KG1 (cell line): Measurements from ENCODE around the gene SLC29A1.

Experiments used
- DNase-seq: peaks from one replicate; lab custom pipeline; 2025; lab: John Stamatoyannopoulos, UW

Gene SLC29A1

DNA sequence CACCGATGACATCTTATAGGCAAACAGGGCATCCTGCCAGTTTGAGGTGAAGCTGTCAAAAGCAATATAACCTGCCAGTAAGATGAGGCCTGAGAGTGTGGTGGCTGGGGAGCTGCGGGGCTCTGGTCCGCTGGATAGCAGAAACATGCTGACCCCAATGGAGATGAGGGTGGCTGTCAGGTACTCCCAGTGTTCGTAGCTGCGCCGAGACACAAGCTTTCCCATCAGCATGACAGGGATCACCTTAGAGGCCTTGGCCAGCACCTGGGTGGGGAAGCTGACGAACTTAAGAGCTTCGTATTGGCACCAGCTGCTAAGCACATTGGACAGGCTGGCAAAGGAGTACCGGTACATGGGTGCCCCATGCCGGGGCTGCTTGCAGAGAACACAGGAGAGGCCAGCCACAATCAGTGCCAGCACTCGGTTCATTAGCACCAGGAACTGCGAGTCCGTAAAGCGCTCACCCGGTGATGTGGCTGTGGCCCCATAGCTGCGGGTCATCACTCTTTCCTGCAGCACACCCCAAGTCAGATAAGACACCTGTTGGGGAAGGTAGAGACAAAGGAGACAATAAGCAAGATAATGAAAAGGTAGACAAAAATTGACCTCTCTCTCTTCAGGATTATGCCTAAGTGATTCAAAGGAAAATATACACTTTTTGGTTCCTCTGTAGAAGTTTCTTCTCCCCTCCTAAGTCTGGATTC lies 31.9 kb downstream of the SLC29A1 start:
- DNase-seq, result no peak

- no peak for DNase-seq
These were observed 32.7 kb downstream of the SLC29A1 start for GRCh38 chr6:44255871-44256774.

DNA sequence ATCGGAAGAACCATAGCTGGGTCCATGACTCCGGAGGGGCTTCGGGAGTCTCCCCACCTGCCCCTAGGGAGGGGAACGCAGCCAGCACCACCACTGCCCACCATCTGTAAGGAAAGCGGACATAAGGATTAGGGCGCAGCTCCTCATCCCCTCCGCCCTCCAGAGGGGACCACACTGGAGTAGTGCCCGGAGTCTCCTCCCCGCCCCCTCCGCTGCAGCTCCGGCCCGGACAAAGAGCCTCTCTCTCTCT lies 33.3 kb downstream of the SLC29A1 start:
- DNase-seq, result no peak

DNA sequence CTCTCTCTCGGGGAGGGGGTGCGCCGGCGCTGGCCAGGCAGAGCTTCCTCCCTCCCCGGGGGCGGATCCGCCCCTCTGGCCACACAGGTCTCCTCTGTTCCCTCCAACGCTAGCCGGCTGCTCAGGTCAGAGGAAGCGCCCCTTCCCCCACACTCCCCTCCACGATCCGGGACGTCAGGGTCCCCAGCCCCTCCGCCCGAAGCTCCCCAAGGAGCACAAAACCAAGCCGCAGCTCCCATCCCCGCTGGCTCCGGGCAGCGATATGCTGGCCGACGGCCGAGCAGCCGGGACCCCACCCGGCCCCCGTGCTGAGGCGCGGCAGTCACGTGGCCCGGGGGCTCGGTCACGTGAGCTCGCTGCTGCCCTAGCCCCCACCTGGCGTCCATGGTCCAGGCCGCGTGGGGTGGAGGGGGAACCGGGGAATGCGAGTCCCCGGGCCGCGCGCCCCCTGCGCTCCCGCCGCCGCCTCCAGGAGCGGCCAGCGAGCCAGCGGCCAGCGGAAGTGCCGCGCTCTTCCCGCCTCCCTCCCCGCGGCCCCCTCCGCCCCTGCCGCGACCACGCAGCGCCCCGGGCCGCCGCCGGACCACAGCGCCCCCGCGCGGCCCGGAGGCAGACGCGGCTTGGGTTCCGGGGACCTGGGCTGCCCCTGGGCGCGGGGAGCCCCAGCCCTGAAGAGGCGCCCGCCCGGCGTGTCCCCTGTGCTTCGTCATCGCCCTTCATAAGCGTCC lies 33.8 kb downstream of the SLC29A1 start, which contains the start of gene SLC35B2:
TSS of gene SLC35B2 (minus strand) at position 504 of the 728 bp plus-strand sequence. CDS start at position 386, 118 bp downstream.
- peak; percentile 32 for DNase-seq

DNA sequence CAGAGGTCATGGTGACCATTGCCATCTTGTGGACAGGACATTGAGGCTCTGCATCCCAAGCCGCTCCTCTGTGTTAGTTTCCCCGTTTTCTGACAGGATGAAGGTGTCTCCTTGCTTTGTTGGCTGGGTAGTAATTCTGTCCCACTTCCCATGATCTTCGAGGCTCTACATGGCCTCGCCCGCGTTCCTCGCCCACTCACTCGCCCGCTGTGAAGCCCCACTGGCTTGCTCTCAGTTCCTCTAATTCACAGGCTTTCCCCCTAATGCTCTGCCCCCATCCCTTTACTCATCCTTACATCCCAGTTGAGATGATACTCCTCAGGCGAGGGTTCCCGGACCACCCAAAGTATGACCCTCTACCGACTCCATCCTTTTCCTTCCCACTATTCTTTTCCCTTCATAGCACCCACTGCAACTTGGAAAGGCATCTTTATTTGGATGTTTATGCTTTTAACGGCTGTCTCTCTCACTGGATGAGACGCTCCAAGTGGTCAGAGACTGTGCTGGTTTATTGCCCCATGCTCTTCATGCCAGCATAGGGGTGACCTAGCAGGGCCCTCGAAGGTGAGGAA lies 34.4 kb downstream of the SLC29A1 start:
- DNase-seq, result no peak

DNA sequence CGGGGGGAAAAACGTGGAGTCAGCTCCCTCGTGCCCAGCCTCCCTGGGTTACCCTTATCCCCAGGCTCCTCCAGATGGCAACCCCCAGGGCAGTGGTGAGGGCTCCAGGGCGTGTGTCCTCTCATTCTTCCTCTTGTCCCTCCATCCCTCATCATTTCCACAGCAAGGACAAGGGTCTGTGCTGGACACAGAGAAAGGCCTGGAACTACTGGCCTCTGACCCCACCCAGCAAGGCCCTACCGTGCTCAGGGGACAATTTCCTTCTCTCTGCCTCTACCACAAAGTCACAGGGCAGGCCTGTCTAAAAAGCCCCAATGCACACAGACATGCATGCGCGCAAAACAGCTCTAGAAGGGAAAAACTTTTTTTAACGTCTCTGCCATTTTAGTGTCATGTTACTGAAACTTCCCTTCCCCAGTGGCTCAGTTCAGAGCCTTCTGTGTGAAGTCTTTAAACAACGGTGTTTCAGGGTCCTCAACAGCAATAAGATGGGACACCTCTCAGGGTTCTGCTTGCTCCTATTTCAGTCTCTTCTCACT lies 35.0 kb downstream of the SLC29A1 start:
- no peak for DNase-seq

- no peak for DNase-seq
These were observed 35.5 kb downstream of the SLC29A1 start for GRCh38 chr6:44258921-44259320.

GRCh38 chr6:44260011-44260410 lies 36.6 kb downstream of the SLC29A1 start:
- no peak for DNase-seq

- DNase-seq, result no peak
These were observed 37.3 kb downstream of the SLC29A1 start for GRCh38 chr6:44260451-44261297.

DNA sequence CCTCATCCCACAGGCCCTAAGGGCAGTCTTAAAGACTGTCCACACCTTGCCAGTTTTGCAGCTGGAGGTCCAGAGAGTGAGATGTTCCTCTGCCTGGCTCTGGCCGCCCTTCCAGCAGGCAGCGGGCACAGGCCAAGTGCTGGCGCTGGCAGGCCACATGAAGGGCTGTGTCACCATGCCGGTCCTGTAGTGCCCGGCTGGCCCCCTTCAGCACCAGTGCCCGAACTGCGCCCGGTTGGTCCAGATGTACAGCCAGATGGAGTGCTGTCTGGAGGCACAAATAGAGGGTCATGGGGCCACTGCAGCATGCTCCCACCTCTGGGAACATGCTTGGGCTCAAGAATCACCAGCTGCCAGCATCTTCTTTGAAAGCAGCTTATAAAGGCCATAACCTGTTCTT lies 38.2 kb downstream of the SLC29A1 start:
- DNase-seq, result no peak

DNA sequence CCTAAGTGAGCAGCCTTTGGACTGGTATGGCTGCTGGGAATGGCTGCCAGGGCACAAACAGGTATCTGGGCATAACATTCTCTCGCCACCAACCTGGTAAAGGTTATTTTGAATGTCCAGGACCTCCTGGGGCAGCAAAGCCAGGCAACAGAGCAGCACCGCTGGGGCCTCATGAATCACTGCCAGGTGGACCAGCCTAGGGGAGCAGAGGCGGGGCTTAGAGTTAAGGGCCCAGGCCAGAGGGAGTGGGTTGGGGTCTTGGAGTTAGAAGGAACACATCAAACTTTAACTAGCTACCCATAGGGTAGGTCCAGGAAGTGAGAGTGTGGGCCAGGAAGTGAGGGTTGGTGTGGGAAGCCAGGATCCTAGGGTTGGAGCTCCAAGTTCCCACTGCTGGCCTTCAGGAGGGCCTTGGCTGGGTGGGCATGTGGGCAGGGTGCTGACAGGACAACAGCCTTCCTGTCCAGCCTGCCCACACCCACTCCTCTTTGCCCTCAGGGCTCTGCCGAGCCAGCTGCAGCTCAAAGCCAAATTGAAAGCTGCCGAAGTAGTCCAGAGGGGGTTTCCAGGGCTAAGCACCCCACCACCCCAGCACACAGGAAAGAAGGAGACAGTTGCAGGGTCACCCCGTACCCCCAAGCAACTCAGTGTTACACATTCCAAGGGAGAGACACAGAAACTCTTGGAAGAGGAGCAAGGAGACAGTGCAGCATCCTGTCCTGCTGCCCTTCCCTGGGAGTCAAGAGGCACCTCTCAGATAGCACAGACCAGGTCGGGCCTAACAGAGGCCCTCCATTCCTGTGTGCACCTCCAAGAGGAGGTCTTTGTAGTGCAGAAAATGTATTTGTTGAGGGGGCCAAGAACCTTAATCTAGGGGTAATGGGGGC lies 39.3 kb downstream of the SLC29A1 start:
- no peak for DNase-seq

DNA sequence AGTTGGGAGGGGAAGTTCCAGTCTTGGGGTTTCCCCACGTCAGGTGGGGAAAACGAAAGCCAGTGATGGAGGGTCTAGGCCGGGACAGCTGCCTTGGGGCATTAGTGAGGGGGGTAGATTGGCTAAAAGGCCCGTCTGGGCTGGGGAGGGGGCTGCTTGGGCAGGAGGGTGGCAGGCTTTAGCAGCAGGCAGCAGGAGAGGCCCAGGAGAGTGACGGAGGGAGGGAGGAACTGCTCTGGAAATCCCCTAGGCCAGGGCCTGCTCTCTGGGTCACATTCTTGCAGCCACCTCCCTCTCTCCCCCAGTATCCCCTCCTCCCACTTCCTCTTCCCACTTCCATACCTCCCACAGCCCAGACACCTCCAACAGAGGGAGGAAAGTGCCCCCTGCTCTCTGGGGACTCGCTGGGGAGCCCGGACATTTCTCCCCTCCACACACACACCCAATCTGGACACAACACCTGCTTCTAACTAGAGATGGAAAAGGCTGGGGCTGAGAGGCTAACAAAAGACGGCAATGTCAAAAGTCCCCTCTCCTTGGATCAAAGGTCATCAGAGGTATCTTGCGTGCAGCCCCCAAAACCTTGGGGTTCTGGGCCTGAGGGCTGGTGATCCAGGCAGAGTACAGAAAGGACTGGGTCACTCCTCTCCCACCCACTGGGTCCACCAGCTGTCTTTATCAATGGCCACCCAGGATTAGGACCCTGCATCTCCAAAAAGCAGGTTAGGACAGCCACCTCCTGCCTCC lies 40.1 kb downstream of the SLC29A1 start:
- DNase-seq, result no peak

GRCh38 chr6:44264154-44265006 lies 41.0 kb downstream of the SLC29A1 start:
- peak; percentile 61 for DNase-seq

DNA sequence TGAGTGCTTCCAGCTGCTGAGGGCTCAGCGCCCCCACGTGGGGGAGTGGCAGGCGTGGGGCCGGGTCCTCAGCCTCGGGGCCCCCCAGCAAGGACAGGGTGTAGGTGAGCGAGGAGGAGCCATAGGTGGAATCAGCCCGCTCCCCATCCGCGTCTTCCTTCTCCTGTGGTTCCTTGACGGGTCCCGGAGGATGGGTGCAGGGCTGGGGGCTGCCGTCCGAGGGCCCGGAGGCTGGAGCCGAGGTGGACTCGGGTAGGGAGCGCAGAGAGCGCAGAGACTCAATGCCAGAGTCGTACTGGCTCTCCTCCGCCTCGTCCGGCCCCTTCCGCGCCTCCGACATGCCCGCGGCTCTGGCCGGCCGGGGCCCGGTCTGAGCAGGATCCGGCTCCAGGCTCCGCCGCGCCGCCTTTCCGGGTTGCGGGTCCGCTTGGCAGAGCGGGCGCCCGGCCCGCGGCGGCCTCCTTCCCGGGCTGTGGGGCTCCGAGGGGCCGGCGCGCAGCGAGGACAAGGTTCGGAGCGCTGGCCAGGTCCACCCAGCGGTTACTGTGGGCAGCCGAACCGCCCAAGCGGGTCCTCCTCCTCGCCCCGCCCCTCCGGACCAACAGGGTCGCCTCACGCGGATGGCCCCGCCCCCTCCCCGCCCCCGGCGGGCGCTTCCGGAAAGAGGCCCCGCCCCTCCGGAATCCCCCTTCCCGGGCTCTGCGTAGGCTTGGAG lies 41.8 kb downstream of the SLC29A1 start, which contains the start of gene NFKBIE:
TSS of gene NFKBIE (minus strand) at position 545 of the 715 bp plus-strand sequence. CDS start at position 340, 205 bp downstream.
- peak; percentile 58 for DNase-seq

DNA sequence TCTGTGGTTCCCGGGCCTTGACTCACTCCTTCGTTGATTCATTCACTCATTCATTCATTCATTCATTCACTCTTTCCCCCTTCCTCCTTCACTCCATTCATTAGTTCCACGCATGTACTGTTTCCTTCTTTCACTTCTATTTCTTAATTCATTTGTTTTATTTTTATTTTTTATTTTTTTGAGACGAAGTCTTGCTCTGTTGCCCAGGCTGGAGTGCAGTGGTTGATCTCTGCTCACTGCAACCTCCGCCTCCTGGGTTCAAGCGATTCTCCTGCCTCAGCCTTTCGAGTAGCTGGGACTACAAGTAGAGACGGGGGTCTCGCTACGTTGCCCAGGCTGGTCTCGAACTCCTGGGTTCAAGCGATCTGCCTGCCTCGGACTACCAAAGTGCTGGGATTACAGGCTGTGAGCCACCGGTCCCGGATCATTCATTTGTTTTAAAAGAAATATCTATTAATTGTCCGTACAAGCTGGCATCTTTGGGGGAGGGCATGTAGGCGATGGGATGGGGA lies 42.4 kb downstream of the SLC29A1 start:
- no peak for DNase-seq

DNA sequence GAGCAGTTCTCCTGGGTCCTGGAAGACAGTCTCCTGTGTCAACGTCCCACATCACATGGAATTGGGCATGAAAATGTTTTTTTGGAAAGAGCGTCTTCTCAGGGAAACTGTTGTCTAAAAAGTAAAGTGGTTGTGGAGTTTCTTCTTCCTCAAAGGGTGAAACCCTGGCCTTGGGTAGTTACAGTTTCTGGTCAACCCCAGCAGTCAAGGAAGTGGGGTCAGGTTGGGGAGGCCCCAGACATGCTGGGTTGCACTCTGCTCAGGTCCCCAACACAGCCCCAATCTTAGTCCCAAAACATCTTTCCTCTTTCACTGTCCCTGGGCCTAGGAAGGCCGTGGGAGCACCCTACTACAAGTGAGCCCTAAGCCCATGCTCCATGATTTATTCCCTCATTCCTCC lies 43.0 kb downstream of the SLC29A1 start:
- no peak for DNase-seq

- no peak for DNase-seq
These were observed 43.9 kb downstream of the SLC29A1 start for GRCh38 chr6:44267252-44267651.
